H54 (cell line): Measurements from ENCODE around the gene SETD7.

Source experiments
- DNase-seq: peaks from one replicate; pipeline ENCODE4 v3.0.0; 2011; ENCODE audit warnings: low spot score, mixed read lengths; ENCODE audit not compliant: insufficient read length
- FAIRE-seq: peaks from 3 replicates; lab custom pipeline; 2011; peaks lifted over from hg19 to GRCh38; lab: Jason Lieb, UNC
- POLR2A ChIP-seq: IDR thresholded peaks from 2 replicates; pipeline ENCODE4 v1.6.1; 2011; ENCODE audit warnings: low read depth, mild to moderate bottlenecking, low read length

Gene SETD7

DNA sequence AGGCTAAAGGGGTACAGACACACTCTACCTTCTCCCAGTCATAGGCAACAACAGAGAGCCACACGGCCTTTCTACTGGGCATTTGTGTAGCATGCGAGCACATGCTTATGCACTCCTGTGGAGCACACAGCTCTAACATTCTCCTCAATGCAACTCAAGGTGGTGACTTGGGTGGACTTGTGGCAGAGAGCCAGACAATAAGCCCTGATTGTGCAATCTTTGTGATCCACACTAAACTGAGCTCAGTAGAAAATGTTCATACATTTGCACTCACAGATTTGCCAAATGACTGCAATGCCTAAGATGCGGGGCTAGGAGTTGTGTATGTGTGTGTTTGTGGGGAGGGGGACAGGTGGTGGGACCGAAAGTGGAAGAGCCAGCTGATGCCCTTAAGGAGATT, 31.4 kb upstream of the SETD7 start:
- FAIRE-seq (no peak), DNase-seq (no peak)
- TF ChIP-seq POLR2A, result no peak

DNA sequence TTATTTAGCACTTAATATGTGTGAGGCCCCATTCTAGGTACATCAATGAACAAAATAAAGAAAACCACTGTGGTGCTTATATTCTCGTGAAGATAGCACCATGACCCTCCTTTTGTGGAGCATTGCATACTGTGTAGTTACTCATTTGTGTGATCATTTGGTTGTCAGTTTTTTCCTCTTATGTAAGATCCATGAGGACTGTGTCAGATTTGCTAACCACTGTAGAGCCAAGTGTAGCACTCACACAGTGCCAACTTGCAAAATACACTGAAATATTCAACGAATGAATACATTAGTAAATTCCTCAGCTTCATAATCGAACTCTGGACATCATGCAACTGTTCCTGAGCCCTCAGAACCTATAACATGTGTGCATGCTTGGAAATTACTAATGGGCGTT, 29.5 kb upstream of the SETD7 start:
- DNase-seq, result no peak
- TF ChIP-seq POLR2A, result no peak
- no peak for FAIRE-seq

DNA sequence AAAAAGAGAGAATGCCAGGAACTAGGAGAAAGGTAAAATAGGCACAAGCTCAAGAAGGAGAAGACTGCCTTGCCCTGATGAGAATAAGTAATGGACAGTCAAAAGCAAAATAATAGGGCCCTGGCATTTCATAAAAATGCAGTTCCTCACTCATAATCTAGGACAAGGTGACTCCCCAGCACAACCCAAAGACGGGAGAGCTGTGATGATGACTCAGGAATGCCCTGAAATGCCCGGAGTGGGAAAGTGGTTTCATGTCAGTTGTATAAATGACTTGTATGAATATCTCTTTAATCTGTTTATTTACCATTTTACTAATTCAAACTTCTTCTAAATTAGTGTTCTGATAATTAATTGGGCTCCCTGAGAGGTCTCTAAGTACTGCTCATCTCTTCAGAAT, 28.8 kb upstream of the SETD7 start:
- TF ChIP-seq POLR2A, result no peak
- no peak for DNase-seq
- FAIRE-seq, result no peak

DNA sequence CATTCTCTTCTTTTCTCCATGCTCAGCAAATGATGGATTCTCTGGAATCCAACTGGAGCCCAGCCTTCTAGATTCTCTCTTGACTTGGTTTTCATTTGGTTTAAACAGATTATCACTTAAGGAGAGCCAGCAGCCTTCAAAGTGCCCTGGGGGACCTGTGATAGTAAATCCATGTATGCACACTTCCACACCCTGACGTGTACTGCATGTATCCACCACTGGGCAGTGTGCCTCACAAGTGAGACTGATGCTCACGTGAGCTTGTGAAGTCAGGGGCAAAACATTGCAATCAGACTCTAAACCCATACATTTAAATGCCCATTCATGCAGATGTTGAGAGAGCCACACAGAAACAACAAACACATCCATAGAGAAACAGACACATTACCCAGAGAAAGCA, 28.0 kb upstream of the SETD7 start:
- FAIRE-seq (no peak), DNase-seq (no peak)
- TF ChIP-seq POLR2A, result no peak

DNA sequence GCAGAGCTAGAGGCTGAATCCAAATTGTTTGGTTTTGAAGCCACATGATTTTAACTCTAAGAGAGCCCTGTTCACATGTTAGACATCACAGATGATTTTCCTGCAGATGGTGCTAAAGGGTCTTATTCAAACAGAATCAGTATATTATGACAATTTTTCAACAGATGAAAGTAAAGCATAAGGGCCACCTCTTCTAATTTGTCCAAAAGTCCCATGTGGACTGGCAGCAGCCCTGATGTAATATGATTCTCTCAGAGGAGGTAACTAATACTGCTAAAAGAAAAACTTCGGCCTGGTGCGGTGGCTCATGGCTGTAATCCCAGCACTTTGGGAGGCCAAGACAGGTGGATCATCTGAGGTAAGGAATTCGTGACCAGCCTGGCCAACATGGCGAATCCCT, 26.0 kb upstream of the SETD7 start:
- no peak for TF ChIP-seq POLR2A
- DNase-seq (no peak), FAIRE-seq (no peak)

DNA sequence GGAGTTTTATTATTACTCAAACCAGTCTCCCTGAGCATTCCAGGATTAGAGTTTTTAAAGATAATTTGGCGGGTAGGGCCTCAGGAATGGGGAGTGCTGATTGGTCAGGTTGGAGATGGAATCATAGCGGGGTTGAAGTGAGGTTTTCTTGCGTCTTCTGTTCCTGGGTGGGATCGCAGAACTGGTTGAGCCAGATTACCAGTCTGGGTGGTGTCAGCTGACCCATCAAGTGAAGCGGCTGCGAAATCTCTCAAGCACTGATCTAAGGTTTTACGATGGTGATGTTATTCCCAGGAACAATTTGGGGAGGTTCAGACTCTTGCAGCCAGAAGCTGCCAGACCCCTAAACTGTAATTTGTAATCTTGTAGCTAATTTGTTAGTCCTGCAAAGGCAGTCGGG, 25.1 kb upstream of the SETD7 start:
- FAIRE-seq, result no peak
- TF ChIP-seq POLR2A, result no peak

DNA sequence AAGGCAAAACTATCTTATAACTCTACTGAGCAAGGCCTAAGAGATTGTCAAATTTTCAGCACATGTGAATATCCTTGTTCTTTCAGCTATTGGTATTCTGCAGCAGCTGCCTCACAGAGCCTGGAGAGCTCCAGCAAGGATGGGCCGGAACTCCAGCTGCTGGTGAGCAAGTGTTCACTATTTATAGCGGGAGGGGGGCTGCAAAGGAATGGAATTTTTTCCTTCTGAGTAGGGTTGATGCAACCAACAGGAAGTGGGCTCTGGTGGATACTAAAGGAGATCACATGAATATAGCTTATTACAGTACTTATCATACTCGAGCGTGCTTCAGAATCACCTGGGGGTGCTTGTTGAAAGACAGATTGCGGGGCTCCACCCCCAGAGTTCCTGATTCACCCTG, 20.2 kb upstream of the SETD7 start:
- no peak for FAIRE-seq
- TF ChIP-seq POLR2A, result no peak
- no peak for DNase-seq

More for the DNA sequence above, 25.1 kb upstream of the SETD7 start:
- no peak for DNase-seq

DNA sequence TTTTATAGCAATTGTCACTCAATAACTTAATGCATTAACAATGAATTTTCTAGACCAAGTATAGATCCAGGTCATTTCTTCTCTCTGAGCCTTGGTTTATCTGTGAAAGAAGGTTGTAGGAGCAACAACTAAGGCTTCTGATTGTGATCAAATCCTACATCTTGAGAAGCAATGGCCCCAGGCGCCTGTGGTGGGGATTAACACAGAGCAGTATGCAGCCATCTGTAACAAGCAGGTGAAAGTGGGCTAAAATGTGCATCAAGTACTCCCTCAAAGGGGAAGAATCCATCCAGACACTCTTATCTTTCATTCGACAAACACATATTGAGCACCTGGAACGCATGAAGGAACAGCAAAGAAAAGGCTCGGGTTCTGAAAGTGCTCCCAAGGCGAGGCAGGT, 19.1 kb upstream of the SETD7 start:
- FAIRE-seq (no peak), DNase-seq (no peak)
- TF ChIP-seq POLR2A, result no peak

DNA sequence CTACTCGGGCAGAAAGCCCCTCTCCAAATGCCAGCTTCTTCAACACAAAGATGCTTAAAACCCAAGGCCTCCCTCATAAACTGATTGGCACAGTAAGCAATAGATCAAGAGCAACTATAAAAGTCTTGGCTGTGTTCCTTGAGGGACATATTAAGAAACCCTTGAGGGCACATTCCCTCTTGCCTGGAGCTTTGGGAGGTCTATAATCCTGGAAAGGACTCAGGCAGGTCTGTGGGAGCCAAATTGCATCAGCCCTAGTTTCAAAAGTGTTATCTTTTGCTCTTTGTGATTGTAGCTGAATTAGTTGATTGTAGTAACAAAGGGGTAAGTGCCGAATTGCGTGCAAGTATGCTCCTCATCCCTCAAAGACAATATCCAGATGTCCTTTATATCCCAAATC, 18.6 kb upstream of the SETD7 start:
- FAIRE-seq, result no peak
- no peak for TF ChIP-seq POLR2A

DNA sequence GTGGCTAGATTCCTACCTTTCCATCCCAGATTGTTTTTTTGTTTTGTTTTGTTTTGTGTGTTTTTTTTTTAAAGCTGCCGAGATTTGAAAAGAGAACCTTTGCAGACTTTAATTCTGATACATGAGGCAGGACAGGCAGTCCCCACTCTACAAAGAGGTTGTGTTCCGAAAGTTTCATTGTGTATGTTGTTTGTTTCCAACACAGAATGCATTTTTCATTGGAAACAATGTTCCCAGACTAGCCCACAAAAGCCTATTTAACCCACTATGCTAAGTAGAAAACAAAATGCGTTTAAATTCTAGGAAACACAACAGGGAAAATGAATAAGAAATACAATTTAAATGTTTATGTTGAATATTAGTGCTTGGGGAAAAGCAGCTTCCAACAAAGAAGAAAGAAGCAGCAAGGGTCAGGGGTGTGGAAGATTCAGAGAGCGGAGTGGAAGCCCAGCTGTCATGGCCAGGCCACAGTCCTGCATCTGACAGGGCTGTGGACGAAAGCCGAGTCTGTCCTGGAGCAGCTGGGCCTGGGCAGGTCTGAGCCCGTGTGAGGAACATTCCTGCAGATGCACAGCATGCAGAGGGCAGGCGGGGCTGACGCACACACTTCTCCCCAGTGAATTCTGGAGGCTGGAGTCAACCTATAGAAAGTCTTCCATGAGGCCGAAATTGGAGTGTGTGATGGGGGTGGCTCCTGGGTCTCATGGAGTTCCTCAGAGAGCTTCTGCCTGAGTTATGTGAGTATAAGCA, 12.4 kb upstream of the SETD7 start:
- DNase-seq (no peak), FAIRE-seq (no peak)

More for the DNA sequence above, 18.6 kb upstream of the SETD7 start:
- DNase-seq, result no peak

DNA sequence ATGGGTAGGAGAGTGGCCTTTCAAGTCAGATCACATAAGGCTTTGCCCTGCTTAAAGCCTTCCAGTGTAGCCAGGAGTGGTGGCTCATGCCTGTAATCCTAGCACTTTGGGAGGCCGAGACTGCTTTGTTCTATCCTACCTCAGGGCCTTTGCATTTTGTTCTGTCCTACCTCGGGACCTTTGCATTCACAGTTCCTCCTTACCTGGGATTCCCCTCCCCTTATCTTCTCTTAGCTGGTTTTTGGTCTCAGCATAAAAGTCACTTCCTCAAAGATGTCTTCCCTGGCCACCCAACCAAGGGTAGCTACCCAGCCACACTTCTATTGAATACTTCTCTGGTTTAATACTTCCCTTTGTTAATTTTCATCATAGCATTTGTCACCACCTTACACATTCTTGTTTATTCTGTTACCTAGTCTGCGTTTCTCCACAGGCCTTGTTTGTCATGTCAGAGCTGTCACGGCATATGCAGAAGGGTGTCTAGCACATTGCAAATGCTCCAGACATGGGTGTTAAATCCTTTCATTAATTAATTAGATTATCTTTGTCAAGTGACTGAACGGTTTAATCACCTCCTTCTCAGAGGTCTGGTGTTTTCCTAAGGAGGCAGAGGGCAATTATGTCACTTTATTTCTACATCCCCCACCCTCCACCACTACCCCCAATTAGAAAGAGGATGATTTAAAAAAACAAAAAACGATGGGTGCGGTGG, 11.3 kb upstream of the SETD7 start:
- FAIRE-seq (no peak), DNase-seq (no peak)
- TF ChIP-seq POLR2A, result no peak

More for the DNA sequence above, 12.4 kb upstream of the SETD7 start:
- no peak for TF ChIP-seq POLR2A

DNA sequence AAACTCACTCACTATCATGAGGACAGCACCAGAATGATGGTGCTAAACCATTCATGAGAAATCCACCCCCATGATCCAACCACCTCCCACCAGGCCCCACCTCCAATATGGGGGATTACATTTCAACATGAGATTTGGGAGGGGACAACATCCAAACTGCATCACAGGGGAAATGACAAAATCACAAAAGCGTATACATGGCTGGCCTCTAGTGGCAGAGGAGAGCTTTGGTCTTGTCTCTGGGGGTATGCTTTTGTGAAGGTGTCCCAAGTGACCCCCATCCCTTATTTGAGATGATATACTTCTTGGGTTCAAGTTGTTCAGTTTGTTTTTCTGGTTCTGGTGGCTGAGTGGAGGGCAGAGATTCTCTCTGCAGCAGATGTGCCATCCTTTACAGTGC, 8.5 kb upstream of the SETD7 start:
- no peak for DNase-seq
- no peak for FAIRE-seq
- TF ChIP-seq POLR2A, result no peak

DNA sequence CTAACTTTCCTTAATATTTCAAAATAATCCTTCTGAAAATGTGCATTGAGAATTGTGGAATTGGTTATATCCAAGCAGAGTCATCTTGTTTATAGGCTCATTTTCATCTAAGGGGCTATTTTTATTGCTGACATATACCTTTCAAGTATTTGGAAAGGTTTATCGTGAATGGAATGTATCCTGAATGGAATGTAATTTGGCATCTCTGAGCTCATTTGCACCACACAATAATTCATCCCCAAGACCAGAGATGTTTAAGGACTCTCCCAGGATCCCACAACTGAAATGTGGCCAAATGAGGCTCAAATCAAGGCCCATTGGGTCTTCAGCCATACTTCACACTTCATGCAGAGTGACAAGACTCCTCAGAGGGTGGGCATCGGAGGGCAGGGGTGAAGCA, 7.5 kb upstream of the SETD7 start:
- no peak for FAIRE-seq
- no peak for DNase-seq
- TF ChIP-seq POLR2A, result no peak

DNA sequence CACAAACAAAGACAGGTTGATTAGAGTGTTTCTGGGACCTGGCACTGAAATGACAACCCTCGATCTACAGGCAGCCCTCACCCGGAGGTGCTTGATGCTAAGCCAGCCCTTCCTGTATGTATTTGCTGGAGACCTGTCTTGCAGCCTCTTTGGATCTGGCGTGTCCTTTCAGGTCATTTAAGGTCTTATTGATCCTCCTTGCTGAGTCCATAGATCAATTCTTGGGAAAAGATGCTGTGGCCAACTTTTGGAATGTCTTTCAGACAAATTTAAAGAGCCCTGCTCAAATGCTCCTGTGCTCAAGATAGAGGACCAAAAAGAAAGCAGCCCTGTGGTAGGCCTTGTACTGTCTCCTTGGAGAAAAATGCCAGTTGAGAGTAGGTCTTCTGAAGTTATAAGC, 6.8 kb upstream of the SETD7 start:
- no peak for FAIRE-seq
- no peak for DNase-seq
- TF ChIP-seq POLR2A, result no peak
